Measurements from ENCODE around the gene RBM33. TPM values are rescaled to one million over a fixed set of nuclear protein-coding genes. Genes with fewer than 3 reads are reported as not detected.

Gene RBM33
- total RNA-seq, 4 donors from 2014 or later = 27.0 to 34.5 (median 32.6) TPM

- Histone ChIP-seq H3K27ac (replicated peaks in 1 of 4) (no peak overlapping the region), H3K4me1 (no peaks in the 10 kb centered on the region), H3K27me3 (no peaks in the 10 kb centered on the region), H3K9me3 (no peaks in the 10 kb centered on the region), H3K4me3 (no peak overlapping the region), H3K36me3 (peaks cover 23 to 86% (median 71%) of the 10 kb centered on the region in 4 donors)
- WGBS = 96% methylated on average over 22 of the region's 24 CpGs
- intact Hi-C loops (cut with DNase I) = no loop called here
- DNase-seq (ENCODE audit: extremely low spot score) = no peak
- TF ChIP-seq POLR2A (IDR thresholded peaks at IDR 0.05; ENCODE audit: low read depth) (no peak), POLR2AphosphoS5 (IDR thresholded peaks at IDR 0.05) (no peak), EP300 (IDR thresholded peaks at IDR 0.05) (no peak), CTCF (IDR thresholded peaks at IDR 0.05) (no peak)
These were observed 136.4 kb downstream of the RBM33 start for GRCh38 chr7:155780884-155781283.

- H3K36me3 ChIP-seq = peaks cover 18 to 80% (median 66%) of the 10 kb centered on the region in 4 donors
- no peaks in the 10 kb centered on the region for H3K4me1 ChIP-seq
- no peaks in the 10 kb centered on the region for H3K9me3 ChIP-seq
- no peaks in the 10 kb centered on the region for H3K27me3 ChIP-seq
- H3K4me3 ChIP-seq = no peak overlapping the region
- intact Hi-C loops (cut with DNase I) = no loop called here
- DNase-seq (ENCODE audit: extremely low spot score) = no peak
- H3K27ac ChIP-seq (replicated peaks in 1 of 4) = no peak overlapping the region
- no peak for TF ChIP-seq CTCF (IDR thresholded peaks at IDR 0.05)
- no peak for TF ChIP-seq POLR2AphosphoS5 (IDR thresholded peaks at IDR 0.05)
- no peak for TF ChIP-seq POLR2A (IDR thresholded peaks at IDR 0.05; ENCODE audit: low read depth)
- TF ChIP-seq EP300 (IDR thresholded peaks at IDR 0.05) = no peak
- WGBS = 95% methylated on average over 20 of the region's 20 CpGs
These were observed 137.0 kb downstream of the RBM33 start for GRCh38 chr7:155781433-155781832.

- Histone ChIP-seq H3K36me3 (peaks cover 9 to 70% (median 57%) of the 10 kb centered on the region in 4 donors), H3K27ac (replicated peaks in 1 of 4) (no peak overlapping the region), H3K27me3 (peaks cover 0 to 7% (median 6%) of the 10 kb centered on the region in 4 donors), H3K4me3 (no peak overlapping the region), H3K9me3 (no peaks in the 10 kb centered on the region), H3K4me1 (peaks cover 7 to 9% (median 7%) of the 10 kb centered on the region in 4 donors)
- TF ChIP-seq POLR2A (IDR thresholded peaks at IDR 0.05; ENCODE audit: low read depth) = no peak
- no peak for TF ChIP-seq CTCF (IDR thresholded peaks at IDR 0.05)
- no peak for TF ChIP-seq EP300 (IDR thresholded peaks at IDR 0.05)
- TF ChIP-seq POLR2AphosphoS5 (IDR thresholded peaks at IDR 0.05) = no peak
- intact Hi-C loops (cut with DNase I) = no loop called here
- WGBS = 78% methylated on average over 6 of the region's 10 CpGs
- no peak for DNase-seq (ENCODE audit: extremely low spot score)
These were observed 138.0 kb downstream of the RBM33 start for GRCh38 chr7:155782466-155782865.

- Histone ChIP-seq H3K36me3 (peaks cover 8 to 39% (median 32%) of the 10 kb centered on the region in 4 donors), H3K27me3 (peaks cover 0 to 32% (median 12%) of the 10 kb centered on the region in 4 donors), H3K9me3 (no peaks in the 10 kb centered on the region), H3K27ac (replicated peaks in 1 of 4) (no peak overlapping the region), H3K4me3 (no peak overlapping the region), H3K4me1 (peaks cover 9 to 14% (median 13%) of the 10 kb centered on the region in 4 donors)
- TF ChIP-seq POLR2A (IDR thresholded peaks at IDR 0.05; ENCODE audit: low read depth) (no peak), POLR2AphosphoS5 (IDR thresholded peaks at IDR 0.05) (peak in 1 of 2 donors; percentile 10), EP300 (IDR thresholded peaks at IDR 0.05) (no peak)
- DNase-seq (ENCODE audit: extremely low spot score) = no peak
- intact Hi-C loops (cut with DNase I) = no loop called here
- 85% methylated on average over 10 of the region's 10 CpGs for WGBS
These were observed 141.1 kb downstream of the RBM33 start for GRCh38 chr7:155785536-155785935.

GRCh38 chr7:155786491-155786890, 142.0 kb downstream of the RBM33 start:
- intact Hi-C loops (cut with DNase I) = no loop called here
- Histone ChIP-seq H3K27me3 (peaks cover 0 to 38% (median 12%) of the 10 kb centered on the region in 4 donors), H3K9me3 (no peaks in the 10 kb centered on the region), H3K27ac (replicated peaks in 1 of 4) (no peak overlapping the region), H3K4me1 (peaks cover 9 to 14% (median 13%) of the 10 kb centered on the region in 4 donors), H3K4me3 (no peak overlapping the region), H3K36me3 (peaks cover 5 to 30% (median 23%) of the 10 kb centered on the region in 4 donors)
- DNase-seq (ENCODE audit: extremely low spot score) = no peak
- 92% methylated on average over 10 of the region's 10 CpGs for WGBS
- TF ChIP-seq EP300 (IDR thresholded peaks at IDR 0.05) = no peak
- no peak for TF ChIP-seq CTCF (IDR thresholded peaks at IDR 0.05)

All from esophagus muscularis mucosa (tissue), 4 donors.